ENCODE measurements around the gene AMT.

AMT gene

DNA sequence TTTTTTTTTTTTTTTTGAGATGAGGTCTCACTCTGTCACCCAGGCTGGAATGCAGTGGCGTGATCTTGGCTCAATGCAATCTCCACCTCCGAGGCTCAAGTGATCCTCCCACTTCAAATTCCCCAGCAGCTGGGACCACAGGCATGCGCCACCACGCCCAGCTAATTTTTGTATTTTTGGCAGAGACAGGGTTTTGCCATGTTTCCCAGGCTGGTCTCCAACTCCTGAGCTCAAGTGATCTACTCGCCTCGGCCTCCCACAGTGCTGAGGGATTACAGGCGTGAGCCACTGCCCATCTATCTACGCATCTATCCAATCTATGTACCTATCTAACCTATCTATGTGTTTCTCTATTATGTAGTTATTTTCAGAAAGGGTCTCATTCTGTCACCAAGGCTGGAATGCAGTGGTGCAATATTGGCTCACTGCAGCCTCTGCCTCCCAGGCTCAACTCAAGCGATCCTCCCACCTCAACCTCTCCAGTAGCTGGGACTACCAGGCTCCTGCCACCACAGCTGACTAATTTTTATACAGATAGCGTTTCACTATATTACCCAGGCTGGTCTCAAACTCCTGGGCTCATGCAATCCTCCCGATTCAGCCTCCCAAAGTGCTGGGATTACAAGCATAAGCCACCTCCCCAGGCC lies 43.9 kb downstream of the AMT start:
- TF ChIP-seq, protein P1, sequence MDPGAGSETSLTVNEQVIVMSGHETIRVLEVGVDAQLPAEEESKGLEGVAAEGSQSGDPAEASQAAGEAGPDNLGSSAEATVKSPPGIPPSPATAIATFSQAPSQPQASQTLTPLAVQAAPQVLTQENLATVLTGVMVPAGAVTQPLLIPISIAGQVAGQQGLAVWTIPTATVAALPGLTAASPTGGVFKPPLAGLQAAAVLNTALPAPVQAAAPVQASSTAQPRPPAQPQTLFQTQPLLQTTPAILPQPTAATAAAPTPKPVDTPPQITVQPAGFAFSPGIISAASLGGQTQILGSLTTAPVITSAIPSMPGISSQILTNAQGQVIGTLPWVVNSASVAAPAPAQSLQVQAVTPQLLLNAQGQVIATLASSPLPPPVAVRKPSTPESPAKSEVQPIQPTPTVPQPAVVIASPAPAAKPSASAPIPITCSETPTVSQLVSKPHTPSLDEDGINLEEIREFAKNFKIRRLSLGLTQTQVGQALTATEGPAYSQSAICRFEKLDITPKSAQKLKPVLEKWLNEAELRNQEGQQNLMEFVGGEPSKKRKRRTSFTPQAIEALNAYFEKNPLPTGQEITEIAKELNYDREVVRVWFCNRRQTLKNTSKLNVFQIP (CRISPR knock-in tag; IDR thresholded peaks at IDR 0.05; ENCODE audit: borderline replicate concordance, low read depth): no peak
- TF ChIP-seq ZNF70 (CRISPR knock-in tag; IDR thresholded peaks at IDR 0.05) (no peak), GLIS3 (CRISPR knock-in tag; IDR thresholded peaks at IDR 0.05) (no peak), OSR1 (CRISPR knock-in tag; IDR thresholded peaks at IDR 0.05) (no peak), ISL1 (CRISPR knock-in tag; IDR thresholded peaks at IDR 0.05) (no peak), ARNTL (CRISPR knock-in tag; IDR thresholded peaks at IDR 0.05; ENCODE audit: borderline replicate concordance, low read depth) (no peak), ZFP30 (CRISPR knock-in tag; IDR thresholded peaks at IDR 0.05) (no peak), ZFP3 (CRISPR knock-in tag; IDR thresholded peaks at IDR 0.05) (no peak), ZNF8 (CRISPR knock-in tag; IDR thresholded peaks at IDR 0.05) (no peak), CSDC2 (CRISPR knock-in tag; IDR thresholded peaks at IDR 0.05) (no peak)
- TF ChIP-seq, protein P2, sequence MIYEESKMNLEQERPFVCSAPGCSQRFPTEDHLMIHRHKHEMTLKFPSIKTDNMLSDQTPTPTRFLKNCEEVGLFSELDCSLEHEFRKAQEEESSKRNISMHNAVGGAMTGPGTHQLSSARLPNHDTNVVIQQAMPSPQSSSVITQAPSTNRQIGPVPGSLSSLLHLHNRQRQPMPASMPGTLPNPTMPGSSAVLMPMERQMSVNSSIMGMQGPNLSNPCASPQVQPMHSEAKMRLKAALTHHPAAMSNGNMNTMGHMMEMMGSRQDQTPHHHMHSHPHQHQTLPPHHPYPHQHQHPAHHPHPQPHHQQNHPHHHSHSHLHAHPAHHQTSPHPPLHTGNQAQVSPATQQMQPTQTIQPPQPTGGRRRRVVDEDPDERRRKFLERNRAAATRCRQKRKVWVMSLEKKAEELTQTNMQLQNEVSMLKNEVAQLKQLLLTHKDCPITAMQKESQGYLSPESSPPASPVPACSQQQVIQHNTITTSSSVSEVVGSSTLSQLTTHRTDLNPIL (CRISPR knock-in tag; IDR thresholded peaks at IDR 0.05; ENCODE audit: low read depth): no peak
- peak; percentile 86 for ATAC-seq

DNA sequence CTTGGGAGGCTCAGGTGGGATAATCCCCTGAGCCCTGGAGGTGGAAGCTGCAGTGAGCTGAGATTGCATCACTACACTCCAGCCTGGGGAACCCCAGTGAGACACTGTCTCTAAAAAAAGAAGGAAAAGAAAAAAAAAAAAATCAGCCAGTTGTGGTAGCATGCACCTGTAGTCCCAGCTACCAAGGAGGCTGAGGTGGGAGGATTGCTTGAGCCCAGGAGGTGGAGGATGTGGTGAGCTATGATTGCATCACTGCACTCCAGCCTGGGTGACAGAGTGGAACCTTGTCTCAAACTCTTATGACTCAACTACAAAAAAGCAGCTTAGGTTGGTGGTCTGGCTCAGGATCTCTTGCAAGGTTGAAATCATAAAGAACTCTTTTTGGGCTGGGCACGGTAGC lies 44.8 kb downstream of the AMT start:
- ATAC-seq: no peak
- no peak for TF ChIP-seq PPARA (CRISPR knock-in tag; IDR thresholded peaks at IDR 0.05; ENCODE audit: borderline replicate concordance)
- 0 out of 2 replicates have a peak, but pooled peaks have one; percentile 21 for TF ChIP-seq ZFP3 (CRISPR knock-in tag; IDR thresholded peaks at IDR 0.05)

DNA sequence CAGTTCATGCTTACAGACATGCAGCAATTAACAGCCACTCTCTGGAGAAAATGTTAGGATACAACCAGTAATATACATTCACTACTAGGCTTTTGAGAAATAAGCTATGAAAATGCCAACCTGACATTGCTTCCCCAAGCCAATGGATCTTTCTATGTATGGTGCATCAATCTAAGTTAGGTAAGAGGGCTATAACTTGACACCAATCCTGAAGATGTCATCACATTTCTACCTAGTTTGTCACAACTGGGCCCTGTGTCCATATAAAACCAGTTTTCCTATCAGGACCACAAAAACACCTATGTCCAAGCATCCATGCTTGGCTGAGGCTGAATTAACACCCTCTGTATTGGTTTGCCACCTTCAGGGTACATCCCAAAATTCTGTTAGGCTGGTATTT lies 50.3 kb downstream of the AMT start:
- no peak for ATAC-seq
- TF ChIP-seq, protein P2 (CRISPR knock-in tag; IDR thresholded peaks at IDR 0.05; ENCODE audit: low read depth): no peak
- no peak for TF ChIP-seq SNAI2 (CRISPR knock-in tag; IDR thresholded peaks at IDR 0.05)

DNA sequence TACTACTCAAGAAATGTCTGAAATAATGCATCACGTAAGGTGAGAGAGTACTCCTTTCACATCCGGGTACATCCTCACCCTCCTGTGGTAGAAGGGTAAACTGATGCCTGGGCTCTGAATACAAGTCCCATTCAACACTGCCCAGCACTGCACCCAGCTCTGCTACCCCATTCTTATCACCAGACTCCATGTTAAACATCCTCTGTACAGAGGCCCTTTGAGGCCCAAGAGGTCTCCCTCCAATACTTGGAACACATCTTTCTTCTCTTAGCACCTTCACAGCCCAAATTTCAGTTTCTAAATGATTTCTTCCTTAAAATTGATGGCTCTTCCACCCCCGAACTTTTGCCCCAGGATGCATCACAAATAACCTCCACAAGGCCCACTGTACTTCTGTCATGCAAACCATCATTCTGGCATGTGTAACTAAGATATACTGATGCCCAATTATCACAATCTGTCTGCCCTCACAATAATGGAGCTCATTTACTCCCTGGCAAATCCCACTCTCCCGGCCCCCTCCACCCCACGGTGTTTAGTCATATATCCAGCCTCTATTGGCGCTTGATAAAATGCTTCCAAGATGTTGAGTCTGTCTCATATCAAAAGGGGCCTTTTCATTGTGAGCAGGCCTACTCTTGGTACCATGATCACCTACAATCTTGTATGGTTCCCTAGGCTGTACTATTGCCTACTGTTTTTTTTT lies 51.5 kb downstream of the AMT start:
- TF ChIP-seq ESRRG (CRISPR knock-in tag; IDR thresholded peaks at IDR 0.05) (no peak), ZFP30 (CRISPR knock-in tag; IDR thresholded peaks at IDR 0.05) (no peak), CSDC2 (CRISPR knock-in tag; IDR thresholded peaks at IDR 0.05) (no peak), SNAI2 (CRISPR knock-in tag; IDR thresholded peaks at IDR 0.05) (no peak), OSR1 (CRISPR knock-in tag; IDR thresholded peaks at IDR 0.05) (no peak), TOX (CRISPR knock-in tag; IDR thresholded peaks at IDR 0.05; ENCODE audit: borderline replicate concordance) (no peak), ZNF565 (CRISPR knock-in tag; conservative IDR thresholded peaks at IDR 0.05; ENCODE audit: low read depth) (no peak), PPARA (CRISPR knock-in tag; IDR thresholded peaks at IDR 0.05; ENCODE audit: borderline replicate concordance) (no peak), TCF4 (CRISPR knock-in tag; IDR thresholded peaks at IDR 0.05; ENCODE audit: borderline replicate concordance) (no peak), ZNF70 (CRISPR knock-in tag; IDR thresholded peaks at IDR 0.05) (no peak), ARNTL (CRISPR knock-in tag; IDR thresholded peaks at IDR 0.05; ENCODE audit: borderline replicate concordance, low read depth) (no peak), RARB (CRISPR knock-in tag; IDR thresholded peaks at IDR 0.05) (no peak), ZFP3 (CRISPR knock-in tag; IDR thresholded peaks at IDR 0.05) (no peak), ZNF8 (CRISPR knock-in tag; IDR thresholded peaks at IDR 0.05) (no peak)
- TF ChIP-seq, protein P1 (CRISPR knock-in tag; IDR thresholded peaks at IDR 0.05; ENCODE audit: borderline replicate concordance, low read depth): no peak
- TF ChIP-seq, protein P3, sequence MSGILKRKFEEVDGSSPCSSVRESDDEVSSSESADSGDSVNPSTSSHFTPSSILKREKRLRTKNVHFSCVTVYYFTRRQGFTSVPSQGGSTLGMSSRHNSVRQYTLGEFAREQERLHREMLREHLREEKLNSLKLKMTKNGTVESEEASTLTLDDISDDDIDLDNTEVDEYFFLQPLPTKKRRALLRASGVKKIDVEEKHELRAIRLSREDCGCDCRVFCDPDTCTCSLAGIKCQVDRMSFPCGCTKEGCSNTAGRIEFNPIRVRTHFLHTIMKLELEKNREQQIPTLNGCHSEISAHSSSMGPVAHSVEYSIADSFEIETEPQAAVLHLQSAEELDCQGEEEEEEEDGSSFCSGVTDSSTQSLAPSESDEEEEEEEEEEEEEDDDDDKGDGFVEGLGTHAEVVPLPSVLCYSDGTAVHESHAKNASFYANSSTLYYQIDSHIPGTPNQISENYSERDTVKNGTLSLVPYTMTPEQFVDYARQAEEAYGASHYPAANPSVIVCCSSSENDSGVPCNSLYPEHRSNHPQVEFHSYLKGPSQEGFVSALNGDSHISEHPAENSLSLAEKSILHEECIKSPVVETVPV (CRISPR knock-in tag; IDR thresholded peaks at IDR 0.05): no peak

More for the DNA sequence above, 51.5 kb downstream of the AMT start:
- no peak for ATAC-seq

Measured in SK-N-SH treated with all-trans-retinoic acid at 6 μM for 48 hours (cell line).